ENCODE data around the gene DGAT2L6. TPM values are rescaled to one million over a fixed set of nuclear protein-coding genes. Genes with fewer than 3 reads are reported as not detected.

DGAT2L6 gene, protein sequence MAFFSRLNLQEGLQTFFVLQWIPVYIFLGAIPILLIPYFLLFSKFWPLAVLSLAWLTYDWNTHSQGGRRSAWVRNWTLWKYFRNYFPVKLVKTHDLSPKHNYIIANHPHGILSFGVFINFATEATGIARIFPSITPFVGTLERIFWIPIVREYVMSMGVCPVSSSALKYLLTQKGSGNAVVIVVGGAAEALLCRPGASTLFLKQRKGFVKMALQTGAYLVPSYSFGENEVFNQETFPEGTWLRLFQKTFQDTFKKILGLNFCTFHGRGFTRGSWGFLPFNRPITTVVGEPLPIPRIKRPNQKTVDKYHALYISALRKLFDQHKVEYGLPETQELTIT
- not detected in 2 replicates for total RNA-seq (ENCODE audit: low replicate concordance)

DNA sequence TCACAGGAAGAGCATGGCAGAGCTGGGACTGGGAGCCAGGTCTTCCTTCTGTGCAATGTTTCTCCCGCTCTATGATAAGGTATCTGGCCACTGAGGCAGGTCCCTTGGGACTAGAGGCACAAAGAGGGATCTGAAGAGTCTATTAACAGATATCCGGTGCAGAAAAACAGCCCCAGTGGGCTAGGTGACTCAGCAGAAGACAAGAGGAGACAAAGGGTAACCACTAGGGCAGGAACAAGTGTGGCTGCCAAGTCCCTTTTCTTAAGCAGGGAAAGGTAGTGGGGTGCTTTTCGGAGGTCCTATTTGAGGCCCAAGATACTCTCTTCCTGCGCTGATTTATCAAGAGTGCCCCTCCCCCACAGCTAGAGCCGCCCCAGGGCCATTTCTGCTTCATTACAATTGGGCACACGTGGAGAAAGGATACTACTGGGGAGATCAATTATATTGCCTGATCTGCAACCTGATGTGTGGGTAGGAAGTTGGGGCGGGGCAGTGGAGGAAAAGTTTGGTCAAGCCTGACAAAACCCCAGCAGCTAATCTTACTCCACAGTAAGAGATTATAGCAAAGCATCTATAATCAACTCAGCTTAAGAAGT, at the start of gene DGAT2L6:
Gene DGAT2L6, plus strand, starts transcription at position 546 of the 596 bp plus-strand sequence. CDS start 100 bp downstream, outside the sequence.
- DNase-seq (ENCODE audit: low read depth): no peak
- no peak within 1 kb of the TSS for H3K4me3 ChIP-seq (ENCODE audit: low read depth, low read length)
- TF ChIP-seq, protein P1, sequence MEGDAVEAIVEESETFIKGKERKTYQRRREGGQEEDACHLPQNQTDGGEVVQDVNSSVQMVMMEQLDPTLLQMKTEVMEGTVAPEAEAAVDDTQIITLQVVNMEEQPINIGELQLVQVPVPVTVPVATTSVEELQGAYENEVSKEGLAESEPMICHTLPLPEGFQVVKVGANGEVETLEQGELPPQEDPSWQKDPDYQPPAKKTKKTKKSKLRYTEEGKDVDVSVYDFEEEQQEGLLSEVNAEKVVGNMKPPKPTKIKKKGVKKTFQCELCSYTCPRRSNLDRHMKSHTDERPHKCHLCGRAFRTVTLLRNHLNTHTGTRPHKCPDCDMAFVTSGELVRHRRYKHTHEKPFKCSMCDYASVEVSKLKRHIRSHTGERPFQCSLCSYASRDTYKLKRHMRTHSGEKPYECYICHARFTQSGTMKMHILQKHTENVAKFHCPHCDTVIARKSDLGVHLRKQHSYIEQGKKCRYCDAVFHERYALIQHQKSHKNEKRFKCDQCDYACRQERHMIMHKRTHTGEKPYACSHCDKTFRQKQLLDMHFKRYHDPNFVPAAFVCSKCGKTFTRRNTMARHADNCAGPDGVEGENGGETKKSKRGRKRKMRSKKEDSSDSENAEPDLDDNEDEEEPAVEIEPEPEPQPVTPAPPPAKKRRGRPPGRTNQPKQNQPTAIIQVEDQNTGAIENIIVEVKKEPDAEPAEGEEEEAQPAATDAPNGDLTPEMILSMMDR (IDR thresholded peaks at IDR 0.05; ENCODE audit: insufficient read depth, low read length): no peak

DNA sequence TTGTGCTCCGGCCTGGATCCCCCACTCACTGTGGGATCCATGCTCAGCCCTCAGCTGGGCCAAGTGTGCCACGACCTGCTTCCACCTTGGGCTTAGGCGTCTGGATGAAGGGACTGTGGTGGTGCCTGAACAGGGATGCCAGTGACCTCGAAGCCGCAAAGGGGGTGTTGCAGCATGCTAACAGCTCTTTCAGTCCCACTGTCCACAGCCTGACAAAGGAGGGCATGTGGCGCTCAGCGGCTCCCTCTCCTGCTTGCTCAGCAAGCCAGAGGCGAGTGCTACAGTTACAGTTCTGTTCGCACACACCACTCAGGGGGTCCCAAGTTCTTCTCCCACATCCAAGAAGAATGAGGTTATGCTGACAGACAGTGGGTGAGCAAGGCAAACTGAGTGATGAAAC, 49.2 kb upstream of the DGAT2L6 start:
- H3K4me3 ChIP-seq (ENCODE audit: low read depth, low read length): no peak overlapping the region
- TF ChIP-seq, protein P1 (IDR thresholded peaks at IDR 0.05; ENCODE audit: insufficient read depth, low read length): no peak
- DNase-seq (ENCODE audit: low read depth): no peak

DNA sequence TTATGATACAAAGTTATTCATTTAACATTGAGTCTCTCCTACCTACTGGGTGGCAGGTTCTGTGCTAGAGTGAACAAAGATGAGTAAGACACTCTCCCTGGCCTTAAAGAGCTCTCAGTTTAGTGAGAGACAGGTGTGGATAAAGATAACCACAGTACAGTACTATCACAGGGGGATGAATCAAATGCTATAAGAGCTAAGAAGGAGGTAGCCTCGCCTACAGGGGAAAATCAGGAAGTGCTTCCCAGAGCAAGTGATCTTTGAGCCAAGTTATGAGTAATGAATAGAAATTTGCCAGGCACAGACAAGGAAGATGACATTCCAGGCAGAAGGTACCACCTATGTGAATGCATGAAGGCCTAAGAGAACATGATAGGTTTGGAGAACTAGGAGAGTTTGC, 47.5 kb upstream of the DGAT2L6 start:
- H3K4me3 ChIP-seq (ENCODE audit: low read depth, low read length): no peak overlapping the region
- DNase-seq (ENCODE audit: low read depth): peak; percentile 2
- TF ChIP-seq, protein P1 (IDR thresholded peaks at IDR 0.05; ENCODE audit: insufficient read depth, low read length): no peak

DNA sequence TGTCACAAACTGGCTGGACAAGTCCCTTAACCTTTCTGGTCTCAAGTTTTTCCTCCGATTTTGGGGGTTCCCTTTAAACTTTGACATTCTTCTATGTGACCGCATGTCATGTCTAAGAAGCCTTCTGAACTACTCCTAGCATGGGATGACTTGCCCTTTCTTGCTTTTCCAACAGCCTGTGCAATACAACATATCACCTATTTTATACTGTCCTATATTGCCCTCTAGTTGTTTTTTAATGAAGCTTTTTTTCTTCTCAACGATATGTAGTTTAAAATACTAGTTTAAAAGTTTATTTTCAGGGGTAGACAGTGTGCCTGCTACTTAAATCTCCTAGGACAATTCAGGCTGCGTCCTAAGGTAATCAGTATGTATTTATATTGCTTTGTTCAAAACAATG, 45.1 kb upstream of the DGAT2L6 start:
- TF ChIP-seq, protein P1 (IDR thresholded peaks at IDR 0.05; ENCODE audit: insufficient read depth, low read length): no peak
- H3K4me3 ChIP-seq (ENCODE audit: low read depth, low read length): no peak overlapping the region
- peak; percentile 3 for DNase-seq (ENCODE audit: low read depth)

DNA sequence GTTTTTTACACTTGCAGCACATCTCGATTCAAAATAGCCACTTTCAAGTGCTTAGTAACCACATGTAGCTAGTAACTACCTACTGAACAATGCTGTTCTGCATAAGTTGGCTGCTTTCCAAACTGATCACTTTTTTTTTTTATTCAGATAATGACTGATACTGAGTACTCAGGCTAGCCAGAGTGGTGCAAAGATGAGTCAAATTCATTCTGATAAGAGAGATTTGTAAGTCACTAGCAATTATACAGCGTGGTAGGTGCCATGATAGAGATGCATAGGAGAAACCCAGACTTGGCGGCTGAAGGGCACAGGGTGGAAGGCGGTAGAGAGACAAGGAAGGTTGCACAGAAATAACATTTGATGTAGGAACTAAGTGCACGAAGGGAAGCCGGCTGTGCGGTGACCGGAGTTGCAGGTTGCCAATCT, 44.4 kb upstream of the DGAT2L6 start:
- H3K4me3 ChIP-seq (ENCODE audit: low read depth, low read length): peak overlapping the region; percentile 78
- DNase-seq (ENCODE audit: low read depth): no peak
- TF ChIP-seq, protein P1 (IDR thresholded peaks at IDR 0.05; ENCODE audit: insufficient read depth, low read length): no peak

DNA sequence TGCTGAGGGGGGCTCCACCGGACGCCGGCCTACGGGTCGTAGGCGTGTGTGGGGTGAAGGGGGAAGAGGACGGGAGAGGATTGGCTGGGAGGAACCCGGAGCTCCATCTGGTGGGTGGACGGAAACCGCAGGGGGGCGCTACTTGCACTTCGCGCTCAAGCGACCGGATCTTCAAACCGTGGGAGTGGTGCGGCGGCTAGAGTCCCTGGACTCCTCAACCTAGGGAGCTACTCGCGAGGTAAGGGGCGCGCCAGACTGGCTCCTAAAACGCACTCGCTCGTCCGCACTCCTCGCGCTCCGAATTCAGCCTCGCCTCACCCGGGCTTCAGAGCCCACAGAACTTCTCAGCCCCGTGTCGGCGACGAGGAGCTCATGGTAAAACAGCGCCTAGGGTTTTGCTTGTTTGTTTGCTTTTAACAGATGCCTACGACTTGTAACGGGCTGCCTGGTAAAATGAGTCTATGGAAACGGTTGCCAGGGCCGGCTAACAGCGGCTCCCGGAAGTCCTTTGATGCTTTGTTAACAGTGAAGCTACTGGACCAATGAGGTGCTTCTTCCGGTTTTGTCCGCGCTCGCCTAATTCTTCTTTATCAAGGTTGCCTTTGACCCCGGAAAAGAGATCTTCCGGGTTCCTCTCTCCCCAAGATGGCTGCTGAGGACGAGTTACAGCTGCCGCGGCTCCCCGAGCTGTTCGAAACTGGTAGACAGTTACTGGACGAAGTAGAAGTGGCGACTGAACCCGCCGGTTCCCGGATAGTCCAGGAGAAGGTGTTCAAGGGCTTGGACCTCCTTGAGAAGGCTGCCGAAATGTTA, 43.8 kb upstream of the DGAT2L6 start, which contains the start of gene IGBP1:
Gene IGBP1, plus strand, starts transcription at position 145 of the 813 bp plus-strand sequence. Its CDS starts 501 bp downstream, at position 646.
- TF ChIP-seq, protein P1 (IDR thresholded peaks at IDR 0.05; ENCODE audit: insufficient read depth, low read length): peak; percentile 60
- H3K4me3 ChIP-seq (ENCODE audit: low read depth, low read length): peak within 1 kb of the TSS; percentile 78
- DNase-seq (ENCODE audit: low read depth): peak; percentile 82
